A549 (cell line): Measurements from ENCODE around the gene TMEM117. TPM values are rescaled to one million over a fixed set of nuclear protein-coding genes. Genes with fewer than 3 reads are reported as not detected.

ENCODE experiments used
- ATAC-seq, 2 experiments: fragments of 200-7000 bp in 1 of 2; fragments of >200 bp in 1 of 2; cut with Nextera tagmentation in 1 of 2; cut with Tn5 transposase in 1 of 2; 3 replicates each; pipeline versions ENCODE4 v1.8.0 to v1.9.1; 2018 to 2020; ENCODE audit warnings: mild to moderate bottlenecking in 1 of 2, moderate library complexity in 1 of 2
- CTCF ChIA-PET: fragments of 300-600 bp; sonication (Branson Sonifier 250); formaldehyde crosslinking; extraction: SDS; loops from one replicate; lab custom pipeline; 2021; ENCODE audit warnings: antibody characterized with exemption, inconsistent platforms; lab: Yijun Ruan, JAX
- POLR2A ChIA-PET: fragments of 350-600 bp; formaldehyde crosslinking; extraction: SDS; loops from one replicate; lab custom pipeline; 2021; ENCODE audit warnings: antibody characterized with exemption, inconsistent platforms; lab: Yijun Ruan, JAX
- DNase-seq, 2 experiments: peaks; one replicate each; pipeline versions ENCODE4 v3.0.0 to v3.0.0-alpha.2; 2011 to 2016; ENCODE audit warnings: low read depth in 1 of 2, low spot score in 1 of 2
- FAIRE-seq: peaks from 2 replicates; lab custom pipeline; 2011; peaks lifted over from hg19 to GRCh38; lab: Jason Lieb, UNC
- H3K27ac ChIP-seq, 2 experiments: fragments of >200 bp; sonication (Bioruptor Twin); formaldehyde crosslinking; 3 replicates each; pipeline ENCODE4 v1.5.1; 2016 to 2017
- H3K4me1 ChIP-seq: fragments of >200 bp; sonication (Bioruptor Twin); formaldehyde crosslinking; 3 replicates; pipeline ENCODE4 v1.6.1; 2016
- H3K4me2 ChIP-seq: fragments of >200 bp; sonication (Bioruptor Twin); formaldehyde crosslinking; 3 replicates; pipeline ENCODE4 v1.6.1; 2016
- H3K4me3 ChIP-seq: fragments of >200 bp; sonication (Bioruptor Twin); formaldehyde crosslinking; 3 replicates; pipeline ENCODE4 v1.5.1; 2016
- H3K9me3 ChIP-seq: fragments of >200 bp; sonication (Bioruptor Twin); formaldehyde crosslinking; 3 replicates; pipeline ENCODE4 v1.6.1; 2016
- CBX2 ChIP-seq: fragments of 200-600 bp; sonication (generic); IDR thresholded peaks from 2 replicates; pipeline ENCODE4 v1.6.1; 2016; ENCODE audit warnings: low read depth, mild to moderate bottlenecking, borderline replicate concordance
- CBX8 ChIP-seq: fragments of 200-600 bp; sonication (generic); IDR thresholded peaks from 2 replicates; pipeline ENCODE4 v1.6.1; 2016
- CHD4 ChIP-seq: fragments of 200-600 bp; sonication (generic); IDR thresholded peaks from 2 replicates; pipeline ENCODE4 v1.6.1; 2016; ENCODE audit warnings: antibody characterized with exemption, mild to moderate bottlenecking, borderline replicate concordance
- EHF ChIP-seq: fragments of 250-450 bp; sonication (Bioruptor Pico); IDR thresholded peaks from 2 replicates; pipeline ENCODE4 v1.5.0; 2020; ENCODE audit warnings: mild to moderate bottlenecking
- EHMT2 ChIP-seq: fragments of 200-600 bp; sonication (generic); IDR thresholded peaks from 2 replicates; pipeline ENCODE4 v1.6.1; 2016; ENCODE audit warnings: antibody characterized with exemption, low read depth, mild to moderate bottlenecking, moderate library complexity
- FOSL2 ChIP-seq, 2 experiments: fragments of 450-650 bp in 1 of 2; fragments of >200 bp in 1 of 2; sonication (Bioruptor Twin) in 1 of 2; formaldehyde crosslinking; IDR thresholded peaks; 2 replicates each; pipeline versions ENCODE4 v1.5.0 to v1.6.1; 2016 to 2020; ENCODE audit warnings: mild to moderate bottlenecking in 1 of 2, moderate library complexity in 1 of 2
- FOXS1 ChIP-seq: fragments of 250-450 bp; sonication (Bioruptor Pico); IDR thresholded peaks from 2 replicates; pipeline ENCODE4 v1.5.0; 2020; ENCODE audit warnings: mild to moderate bottlenecking, moderate library complexity
- HOXB13 ChIP-seq: fragments of 250-450 bp; sonication (Bioruptor Pico); IDR thresholded peaks from 2 replicates; pipeline ENCODE4 v1.5.0; 2020; ENCODE audit warnings: low read depth, mild to moderate bottlenecking, moderate library complexity
- HOXB5 ChIP-seq: fragments of 250-450 bp; sonication (Bioruptor Pico); IDR thresholded peaks from 2 replicates; pipeline ENCODE4 v1.5.0; 2020; ENCODE audit warnings: mild to moderate bottlenecking, moderate library complexity
- MYC ChIP-seq: IDR thresholded peaks from 2 replicates; pipeline ENCODE4 v1.6.1; 2012; ENCODE audit warnings: mild to moderate bottlenecking, inconsistent platforms, low read length, improper control_type of control experiment, borderline replicate concordance
- PHF8 ChIP-seq: fragments of 200-600 bp; sonication (generic); IDR thresholded peaks from 2 replicates; pipeline ENCODE4 v1.6.1; 2016; ENCODE audit warnings: low read depth, mild to moderate bottlenecking, antibody characterized with exemption, moderate library complexity, borderline replicate concordance
- POLR2AphosphoS2 ChIP-seq: conservative IDR thresholded peaks from 2 replicates; pipeline ENCODE4 v1.6.1; 2012; ENCODE audit warnings: low read length, improper control_type of control experiment, inconsistent platforms
- RAD21 ChIP-seq, 2 experiments: fragments of >200 bp in 1 of 2; sonication (Bioruptor Twin) in 1 of 2; formaldehyde crosslinking in 1 of 2; IDR thresholded peaks in 1 of 2; conservative IDR thresholded peaks in 1 of 2; 2 replicates in 1 of 2; 3 replicates in 1 of 2; pipeline ENCODE4 v1.6.1; 2012 to 2018; ENCODE audit warnings: inconsistent platforms in 1 of 2
- RCOR1 ChIP-seq: fragments of 150-350 bp; IDR thresholded peaks from 2 replicates; pipeline ENCODE4 v1.6.1; 2014; ENCODE audit warnings: antibody characterized with exemption, low read length, low read depth
- RFX5 ChIP-seq: fragments of 450-650 bp; IDR thresholded peaks from 2 replicates; pipeline ENCODE4 v1.7.1; 2014; ENCODE audit warnings: antibody characterized with exemption, mild to moderate bottlenecking, moderate library complexity
- RNF2 ChIP-seq: fragments of 200-600 bp; sonication (generic); IDR thresholded peaks from 2 replicates; pipeline ENCODE4 v1.6.1; 2016; ENCODE audit warnings: low read depth, mild to moderate bottlenecking, antibody characterized with exemption, moderate library complexity, borderline replicate concordance
- ZC3H11A ChIP-seq: fragments of 450-650 bp; IDR thresholded peaks from 2 replicates; pipeline ENCODE4 v1.6.1; 2014; ENCODE audit warnings: antibody characterized with exemption, mild to moderate bottlenecking
- WGBS: methylation state at CpG from one replicate; pipeline ENCODE4 v1.1.6; 2017; ENCODE audit errors: missing lambda C conversion rate; 5-methylcytosine and 5-hydroxymethylcytosine counted together
- polyA plus RNA-seq, 4 experiments: library from polyadenylated mRNA; depleted of rRNA in 3 of 4; stranded (reverse); fragments of >200 nt; fragmentation: RNase III in 1 of 4; extraction: RNeasy Plus Mini Kit Qiagen cat#74134 plus additional on column Dnase treatment in 1 of 4; gene quantifications; 2 replicates in 3 of 4; 3 replicates in 1 of 4; pipeline ENCODE4 v1.2.3, GENCODE V29; 2011 to 2017
- TF ChIP-seq, protein P1 (sequence below): fragments of >200 bp; sonication (Bioruptor Twin); formaldehyde crosslinking; IDR thresholded peaks from 2 replicates; pipeline ENCODE4 v1.6.1; 2016
- TF ChIP-seq, protein P2 (sequence below): fragments of >200 bp; sonication (Bioruptor Twin); formaldehyde crosslinking; IDR thresholded peaks from 3 replicates; pipeline ENCODE4 v1.5.1; 2016
- TF ChIP-seq, protein P3 (sequence below): fragments of 450-650 bp; IDR thresholded peaks from 2 replicates; pipeline ENCODE4 v1.6.1; 2014; ENCODE audit warnings: antibody characterized with exemption
- TF ChIP-seq, protein P4 (sequence below): fragments of 150-350 bp; IDR thresholded peaks from 2 replicates; pipeline ENCODE4 v1.6.1; 2014; ENCODE audit warnings: low read depth, mild to moderate bottlenecking, low read length
- TF ChIP-seq, protein P5 (sequence below): fragments of 250-450 bp; sonication (Bioruptor Pico); IDR thresholded peaks from 2 replicates; pipeline ENCODE4 v1.5.0; 2020; ENCODE audit warnings: low read depth, mild to moderate bottlenecking, moderate library complexity

Gene TMEM117
- polyA plus RNA-seq, 2 of the 4 experiments (the other 2 are of a cell fraction): 2.1 to 4.6 TPM

DNA sequence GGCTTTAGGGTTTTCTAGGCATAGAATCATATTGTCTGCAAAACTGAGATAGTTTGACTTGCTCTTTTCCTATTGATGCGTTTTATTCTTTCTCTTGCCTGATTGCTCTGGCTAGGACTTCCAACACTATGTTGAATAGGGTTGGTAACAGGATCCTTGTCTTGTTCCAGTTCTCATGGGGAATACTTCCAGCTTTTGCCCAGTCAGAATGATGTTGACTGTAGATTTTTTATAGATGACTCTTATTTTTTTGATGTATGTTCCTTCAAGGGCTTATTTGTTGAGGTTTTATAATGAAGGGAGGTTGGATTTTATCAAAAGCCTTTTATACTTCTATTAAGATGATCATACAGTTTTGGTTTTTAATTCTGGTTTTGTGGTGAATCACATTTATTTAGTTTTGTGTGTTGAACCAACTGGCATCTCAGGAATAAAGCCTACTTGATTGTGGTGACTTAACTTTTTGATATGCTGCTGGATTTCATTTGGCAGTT lies 478.2 kb downstream of the TMEM117 start:
- Histone ChIP-seq H3K4me1 (0 out of 3 replicates have a peak, but pooled peaks cover 8% of the 10 kb centered on the region), H3K4me2 (no peak overlapping the region), H3K9me3 (no peaks in the 10 kb centered on the region), H3K27ac (no peak overlapping the region)
- CTCF ChIA-PET: no interaction called here
- POLR2A ChIA-PET: no interaction called here
- 87% methylated on average over 1 of the region's 1 CpG for WGBS
- DNase-seq: no peak
- no peak for FAIRE-seq
- TF ChIP-seq HOXB5 (CRISPR knock-in tag) (no peak), CBX8 (no peak), POLR2AphosphoS2 (no peak), RNF2 (no peak), RFX5 (no peak), CHD4 (no peak), PHF8 (no peak), FOSL2 (IDR thresholded peaks at IDR 0.05) (no peak), FOSL2 (CRISPR knock-in tag; IDR thresholded peaks at IDR 0.05) (no peak), HOXB13 (CRISPR knock-in tag) (no peak), MYC (no peak), EHMT2 (no peak)
- TF ChIP-seq, protein P1, sequence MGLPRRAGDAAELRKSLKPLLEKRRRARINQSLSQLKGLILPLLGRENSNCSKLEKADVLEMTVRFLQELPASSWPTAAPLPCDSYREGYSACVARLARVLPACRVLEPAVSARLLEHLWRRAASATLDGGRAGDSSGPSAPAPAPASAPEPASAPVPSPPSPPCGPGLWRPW: no peak
- TF ChIP-seq, protein P2, sequence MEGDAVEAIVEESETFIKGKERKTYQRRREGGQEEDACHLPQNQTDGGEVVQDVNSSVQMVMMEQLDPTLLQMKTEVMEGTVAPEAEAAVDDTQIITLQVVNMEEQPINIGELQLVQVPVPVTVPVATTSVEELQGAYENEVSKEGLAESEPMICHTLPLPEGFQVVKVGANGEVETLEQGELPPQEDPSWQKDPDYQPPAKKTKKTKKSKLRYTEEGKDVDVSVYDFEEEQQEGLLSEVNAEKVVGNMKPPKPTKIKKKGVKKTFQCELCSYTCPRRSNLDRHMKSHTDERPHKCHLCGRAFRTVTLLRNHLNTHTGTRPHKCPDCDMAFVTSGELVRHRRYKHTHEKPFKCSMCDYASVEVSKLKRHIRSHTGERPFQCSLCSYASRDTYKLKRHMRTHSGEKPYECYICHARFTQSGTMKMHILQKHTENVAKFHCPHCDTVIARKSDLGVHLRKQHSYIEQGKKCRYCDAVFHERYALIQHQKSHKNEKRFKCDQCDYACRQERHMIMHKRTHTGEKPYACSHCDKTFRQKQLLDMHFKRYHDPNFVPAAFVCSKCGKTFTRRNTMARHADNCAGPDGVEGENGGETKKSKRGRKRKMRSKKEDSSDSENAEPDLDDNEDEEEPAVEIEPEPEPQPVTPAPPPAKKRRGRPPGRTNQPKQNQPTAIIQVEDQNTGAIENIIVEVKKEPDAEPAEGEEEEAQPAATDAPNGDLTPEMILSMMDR: no peak
- TF ChIP-seq, protein P3, sequence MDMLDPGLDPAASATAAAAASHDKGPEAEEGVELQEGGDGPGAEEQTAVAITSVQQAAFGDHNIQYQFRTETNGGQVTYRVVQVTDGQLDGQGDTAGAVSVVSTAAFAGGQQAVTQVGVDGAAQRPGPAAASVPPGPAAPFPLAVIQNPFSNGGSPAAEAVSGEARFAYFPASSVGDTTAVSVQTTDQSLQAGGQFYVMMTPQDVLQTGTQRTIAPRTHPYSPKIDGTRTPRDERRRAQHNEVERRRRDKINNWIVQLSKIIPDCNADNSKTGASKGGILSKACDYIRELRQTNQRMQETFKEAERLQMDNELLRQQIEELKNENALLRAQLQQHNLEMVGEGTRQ: no peak
- TF ChIP-seq, all 56 proteins: peak for 0
- no peak overlapping the region for H3K4me3 ChIP-seq
- ATAC-seq: no peak

DNA sequence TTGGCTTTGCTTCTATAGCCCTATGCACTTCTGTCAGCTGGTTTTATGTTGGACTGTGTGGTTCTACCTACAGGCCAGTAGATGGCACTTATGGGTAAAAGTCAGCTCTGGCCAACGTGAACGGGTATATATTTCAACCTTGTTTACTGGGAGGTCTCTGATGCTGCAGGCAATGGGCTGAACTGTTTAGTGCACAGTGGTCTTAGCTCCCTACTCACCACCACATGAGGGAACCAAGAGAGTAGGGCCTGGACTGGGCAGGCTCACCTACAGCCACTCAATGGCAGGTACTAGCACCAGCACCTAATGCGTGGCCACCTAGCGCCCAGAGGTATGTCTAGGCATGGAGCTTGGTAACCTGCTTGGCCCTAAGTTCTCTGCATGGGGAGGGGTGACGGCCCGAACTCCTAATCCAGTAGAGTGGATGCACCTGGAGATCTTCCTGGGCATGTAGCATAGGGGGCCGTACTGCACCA lies 481.8 kb downstream of the TMEM117 start:
- POLR2A ChIA-PET: no interaction called here
- Histone ChIP-seq H3K4me1 (0 out of 3 replicates have a peak, but pooled peaks cover 8% of the 10 kb centered on the region), H3K9me3 (no peaks in the 10 kb centered on the region), H3K4me3 (no peak overlapping the region), H3K4me2 (no peak overlapping the region), H3K27ac (no peak overlapping the region)
- FAIRE-seq (no peak), DNase-seq (peak in 1 of 2 experiments; percentile 58), ATAC-seq (peak in 1 of 2 experiments; percentile 90; a peak in 4 of 6 replicates)
- WGBS: 85% methylated on average over 7 of the region's 7 CpGs
- CTCF ChIA-PET: no interaction called here
- TF ChIP-seq, protein P2: peak; percentile 22; the same call in 1 of the 3 replicates
- peak; percentile 23 to 42; a peak in 1 of 5 replicates for TF ChIP-seq RAD21 (conservative IDR thresholded peaks at IDR 0.05 in 1 of 2, IDR thresholded peaks at IDR 0.05 in 1 of 2)
- TF ChIP-seq EHMT2: no peak

DNA sequence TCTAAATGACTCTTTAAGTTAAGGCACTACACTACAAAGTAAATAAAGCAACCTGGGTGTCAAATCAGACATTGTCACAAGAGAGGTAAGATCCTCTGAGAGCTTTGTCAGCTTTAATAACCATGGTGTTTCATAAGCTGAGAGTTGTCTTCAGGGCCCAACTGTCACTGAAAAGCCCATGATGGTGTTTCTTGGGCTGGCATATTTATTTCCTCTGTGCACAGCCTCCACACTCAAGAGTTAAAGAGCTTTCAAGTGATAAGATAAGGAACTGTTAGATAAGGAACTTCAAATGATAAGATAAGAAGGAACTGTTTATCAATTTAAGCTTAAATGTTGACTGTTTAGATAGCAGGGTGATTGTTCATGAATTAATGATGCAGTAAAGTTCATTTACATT lies 495.4 kb downstream of the TMEM117 start:
- Histone ChIP-seq H3K4me3 (no peak overlapping the region), H3K4me2 (no peak overlapping the region), H3K27ac (no peak overlapping the region), H3K4me1 (no peaks in the 10 kb centered on the region), H3K9me3 (no peaks in the 10 kb centered on the region)
- DNase-seq: no peak
- ChIA-PET CTCF (no interaction called here), POLR2A (no interaction called here)
- ATAC-seq: no peak
- FAIRE-seq: no peak
- no peak for TF ChIP-seq EHF
- TF ChIP-seq, protein P4, sequence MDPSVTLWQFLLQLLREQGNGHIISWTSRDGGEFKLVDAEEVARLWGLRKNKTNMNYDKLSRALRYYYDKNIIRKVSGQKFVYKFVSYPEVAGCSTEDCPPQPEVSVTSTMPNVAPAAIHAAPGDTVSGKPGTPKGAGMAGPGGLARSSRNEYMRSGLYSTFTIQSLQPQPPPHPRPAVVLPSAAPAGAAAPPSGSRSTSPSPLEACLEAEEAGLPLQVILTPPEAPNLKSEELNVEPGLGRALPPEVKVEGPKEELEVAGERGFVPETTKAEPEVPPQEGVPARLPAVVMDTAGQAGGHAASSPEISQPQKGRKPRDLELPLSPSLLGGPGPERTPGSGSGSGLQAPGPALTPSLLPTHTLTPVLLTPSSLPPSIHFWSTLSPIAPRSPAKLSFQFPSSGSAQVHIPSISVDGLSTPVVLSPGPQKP: no peak
- TF ChIP-seq FOXS1: no peak
- no peak for TF ChIP-seq CBX2
- TF ChIP-seq CHD4: no peak
- TF ChIP-seq, protein P2: no peak
- TF ChIP-seq ZC3H11A: no peak
- TF ChIP-seq RCOR1: no peak
- TF ChIP-seq, protein P5, sequence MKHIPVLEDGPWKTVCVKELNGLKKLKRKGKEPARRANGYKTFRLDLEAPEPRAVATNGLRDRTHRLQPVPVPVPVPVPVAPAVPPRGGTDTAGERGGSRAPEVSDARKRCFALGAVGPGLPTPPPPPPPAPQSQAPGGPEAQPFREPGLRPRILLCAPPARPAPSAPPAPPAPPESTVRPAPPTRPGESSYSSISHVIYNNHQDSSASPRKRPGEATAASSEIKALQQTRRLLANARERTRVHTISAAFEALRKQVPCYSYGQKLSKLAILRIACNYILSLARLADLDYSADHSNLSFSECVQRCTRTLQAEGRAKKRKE (CRISPR knock-in tag): no peak
